A673 (cell line): ENCODE measurements around the gene DAB2IP.

Source experiments
- CTCF ChIP-seq: fragments of 300-800, 200-600 bp; sonication (generic); conservative IDR thresholded peaks from 2 replicates; pipeline ENCODE4 v1.5.1; 2017; ENCODE audit warnings: low read depth, mild to moderate bottlenecking, antibody characterized with exemption, low read length, moderate library complexity, mixed read lengths
- EZH2 ChIP-seq: fragments of 200-600 bp; sonication (generic); IDR thresholded peaks from 2 replicates; pipeline ENCODE4 v1.6.1; 2017; ENCODE audit warnings: borderline replicate concordance, low read depth, mild to moderate bottlenecking, mixed read lengths, antibody characterized with exemption, low read length; ENCODE audit not compliant: poor library complexity, severe bottlenecking

GRCh38 chr9:121802753-121803152, 151.3 kb downstream of the DAB2IP start:
- TF ChIP-seq CTCF (no peak), EZH2 (no peak)
